Measurements from ENCODE around the gene HORMAD2. TPM values are rescaled to one million over a fixed set of nuclear protein-coding genes. Genes with fewer than 3 reads are reported as not detected.

HORMAD2 gene
- total RNA-seq, 1 donor from 2014 or later = not detected

DNA sequence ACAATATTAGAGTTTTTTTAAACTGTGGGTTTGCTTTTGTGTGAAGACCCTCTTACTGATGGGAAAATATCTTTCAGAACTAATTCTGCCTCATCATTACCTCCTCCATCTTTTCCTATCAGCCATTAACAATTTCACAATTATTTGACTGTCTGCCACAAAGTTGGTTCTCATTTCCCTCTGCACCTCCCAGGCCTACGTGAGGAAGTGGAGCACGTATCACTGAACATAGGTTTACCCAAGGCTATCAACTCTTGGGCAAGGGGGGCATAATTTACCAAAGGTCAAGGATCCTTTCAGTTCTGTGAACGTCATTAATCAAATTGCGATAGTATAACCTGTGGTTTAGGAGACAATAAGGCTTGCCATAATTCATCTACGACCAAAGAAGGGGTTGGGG, 106.2 kb downstream of the HORMAD2 start:
- Histone ChIP-seq H3K36me3 (ENCODE audit: control insufficient read depth, insufficient read depth, low read length) (no peaks in the 10 kb centered on the region), H3K4me3 (ENCODE audit: low read depth, low read length) (no peak overlapping the region), H3K27me3 (ENCODE audit: control insufficient read depth, insufficient read depth, low read length) (no peaks in the 10 kb centered on the region)
- no peak for TF ChIP-seq CTCF (IDR thresholded peaks at IDR 0.05; ENCODE audit: insufficient read depth, low read length, poor library complexity, severe bottlenecking)
- no peak for DNase-seq (ENCODE audit: low read depth)

- Histone ChIP-seq H3K4me3 (ENCODE audit: low read depth, low read length) (no peak overlapping the region), H3K36me3 (ENCODE audit: control insufficient read depth, insufficient read depth, low read length) (no peaks in the 10 kb centered on the region), H3K27me3 (ENCODE audit: control insufficient read depth, insufficient read depth, low read length) (no peaks in the 10 kb centered on the region)
- DNase-seq (ENCODE audit: low read depth) = no peak
- no peak for TF ChIP-seq CTCF (IDR thresholded peaks at IDR 0.05; ENCODE audit: insufficient read depth, low read length, poor library complexity, severe bottlenecking)
Observed at GRCh38 chr22:30187094-30187493, 106.8 kb downstream of the HORMAD2 start.

- no peak for TF ChIP-seq CTCF (IDR thresholded peaks at IDR 0.05; ENCODE audit: insufficient read depth, low read length, poor library complexity, severe bottlenecking)
- Histone ChIP-seq H3K36me3 (ENCODE audit: control insufficient read depth, insufficient read depth, low read length) (no peaks in the 10 kb centered on the region), H3K4me3 (ENCODE audit: low read depth, low read length) (no peak overlapping the region), H3K27me3 (ENCODE audit: control insufficient read depth, insufficient read depth, low read length) (no peaks in the 10 kb centered on the region)
- no peak for DNase-seq (ENCODE audit: low read depth)
Observed at GRCh38 chr22:30187529-30188407, 107.5 kb downstream of the HORMAD2 start.

DNA sequence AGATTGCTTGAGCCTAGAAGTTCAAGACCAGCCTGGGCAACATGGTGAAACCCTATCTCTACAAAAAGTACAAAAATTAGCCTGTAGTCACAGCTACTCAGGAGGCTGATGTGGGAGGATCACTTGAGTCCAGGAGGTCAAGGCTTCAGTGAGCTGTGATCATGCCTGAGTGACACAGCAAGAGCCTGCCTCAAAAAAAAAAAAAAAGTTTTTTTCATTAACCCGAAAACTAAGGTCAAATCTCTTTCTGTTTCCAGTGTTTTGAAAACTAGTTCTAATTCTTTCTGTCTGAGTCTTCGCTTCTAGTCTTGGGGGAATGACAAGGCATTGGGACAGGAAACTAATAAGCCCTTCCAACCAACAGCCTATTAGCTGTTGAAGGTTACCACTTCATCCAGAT, 108.6 kb downstream of the HORMAD2 start:
- no peaks in the 10 kb centered on the region for H3K27me3 ChIP-seq (ENCODE audit: control insufficient read depth, insufficient read depth, low read length)
- H3K4me3 ChIP-seq (ENCODE audit: low read depth, low read length) = no peak overlapping the region
- no peaks in the 10 kb centered on the region for H3K36me3 ChIP-seq (ENCODE audit: control insufficient read depth, insufficient read depth, low read length)
- DNase-seq (ENCODE audit: low read depth) = no peak
- TF ChIP-seq CTCF (IDR thresholded peaks at IDR 0.05; ENCODE audit: insufficient read depth, low read length, poor library complexity, severe bottlenecking) = no peak

DNA sequence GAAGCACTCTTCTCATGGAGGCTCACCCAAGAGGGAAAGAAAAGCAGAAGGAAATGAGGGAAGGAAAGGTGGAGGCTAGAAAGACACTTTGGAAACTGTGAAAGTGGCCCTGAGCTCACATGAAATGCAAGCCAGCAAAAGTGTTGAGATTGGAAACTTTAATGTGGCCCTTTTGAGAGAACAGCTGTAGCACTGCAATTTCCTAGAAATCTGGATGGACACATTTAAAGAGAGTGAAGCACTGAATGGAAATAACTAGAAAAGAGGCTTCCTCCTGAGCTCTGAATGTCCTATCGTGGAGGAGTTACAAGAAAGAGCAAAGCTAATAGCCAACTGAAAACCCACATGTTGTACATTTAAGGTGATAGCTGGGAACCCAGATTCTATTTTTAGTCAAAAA, 110.3 kb downstream of the HORMAD2 start:
- Histone ChIP-seq H3K27me3 (ENCODE audit: control insufficient read depth, insufficient read depth, low read length) (no peaks in the 10 kb centered on the region), H3K4me3 (ENCODE audit: low read depth, low read length) (no peak overlapping the region), H3K36me3 (ENCODE audit: control insufficient read depth, insufficient read depth, low read length) (no peaks in the 10 kb centered on the region)
- no peak for DNase-seq (ENCODE audit: low read depth)
- no peak for TF ChIP-seq CTCF (IDR thresholded peaks at IDR 0.05; ENCODE audit: insufficient read depth, low read length, poor library complexity, severe bottlenecking)
